Neuronal stem cell (in vitro differentiated cells): ENCODE data around the gene CHERP.
A peak's percentile ranks its signal among the peaks of the same experiment; 100 is the strongest.
"Not testable (repeated sequence)": the region's sequence is repeated elsewhere in the genome, so short reads cannot be mapped to it uniquely, and the experiment has no call there.

Source experiments
- DNase-seq: peaks from one replicate; pipeline ENCODE4 v3.0.0-alpha.2; 2013; ENCODE audit warnings: low spot score
- H2AFZ ChIP-seq: one replicate; pipeline ENCODE4 v1.6.1; 2013; ENCODE audit warnings: mild to moderate bottlenecking, low read length, inconsistent platforms
- H2AK5ac ChIP-seq: 2 replicates; pipeline ENCODE4 v1.6.1; 2013; ENCODE audit warnings: low read depth, mild to moderate bottlenecking, inconsistent platforms, low read length, moderate library complexity, mixed read lengths
- H2BK120ac ChIP-seq: 2 replicates; pipeline ENCODE4 v1.6.1; 2013; ENCODE audit warnings: low read depth, mild to moderate bottlenecking, inconsistent platforms, low read length, moderate library complexity, mixed read lengths
- H2BK12ac ChIP-seq: one replicate; pipeline ENCODE4 v1.6.1; 2013; ENCODE audit warnings: low read length, inconsistent platforms
- H2BK15ac ChIP-seq: 2 replicates; pipeline ENCODE4 v1.6.1; 2013; ENCODE audit warnings: mild to moderate bottlenecking, low read length, inconsistent platforms, mixed read lengths
- H2BK5ac ChIP-seq: one replicate; pipeline ENCODE4 v1.6.1; 2013; ENCODE audit warnings: inconsistent platforms, mild to moderate bottlenecking, low read length, moderate library complexity
- H3K14ac ChIP-seq: one replicate; pipeline ENCODE4 v1.6.1; 2013; ENCODE audit warnings: low read length, inconsistent platforms
- H3K18ac ChIP-seq: 2 replicates; pipeline ENCODE4 v1.6.1; 2013; ENCODE audit warnings: low read length, inconsistent platforms
- H3K23ac ChIP-seq: 2 replicates; pipeline ENCODE4 v1.6.1; 2013; ENCODE audit warnings: low read depth, mild to moderate bottlenecking, mixed read lengths, low read length, inconsistent platforms; ENCODE audit not compliant: poor library complexity
- H3K27ac ChIP-seq: replicated peaks from 3 replicates; pipeline ENCODE4 v1.5.1; 2013; ENCODE audit warnings: low read length, inconsistent platforms
- H3K27me3 ChIP-seq, 3 experiments: 2 replicates each; pipeline ENCODE4 v1.6.1; 2013; ENCODE audit warnings: low read length in 3 of 3, mild to moderate bottlenecking in 2 of 3, inconsistent platforms in 1 of 3, low read depth in 1 of 3, mixed read lengths in 1 of 3, moderate library complexity in 1 of 3; ENCODE audit not compliant: control insufficient read depth in 3 of 3, insufficient read depth in 3 of 3
- H3K36me3 ChIP-seq, 2 donors: replicated peaks in 1 of 2; 2 replicates each; pipeline ENCODE4 v1.6.1; 2013; ENCODE audit warnings: low read length in 2 of 2; ENCODE audit not compliant: control insufficient read depth in 2 of 2, insufficient read depth in 2 of 2
- H3K4ac ChIP-seq: 2 replicates; pipeline ENCODE4 v1.6.1; 2013; ENCODE audit warnings: inconsistent platforms, mild to moderate bottlenecking, low read length, moderate library complexity
- H3K4me1 ChIP-seq, 2 donors: 1 replicate in 1 of 2; 2 replicates in 1 of 2; pipeline ENCODE4 v1.6.1; 2013; ENCODE audit warnings: low read length in 2 of 2, low read depth in 1 of 2; ENCODE audit not compliant: control insufficient read depth in 2 of 2, insufficient read depth in 1 of 2
- H3K4me2 ChIP-seq: one replicate; pipeline ENCODE4 v1.6.1; 2013; ENCODE audit warnings: mild to moderate bottlenecking, low read length, inconsistent platforms; ENCODE audit not compliant: insufficient read depth, poor library complexity, severe bottlenecking
- H3K4me3 ChIP-seq, 2 donors: 2 replicates each; pipeline ENCODE4 v1.5.1; 2013; ENCODE audit warnings: low read length in 2 of 2, mild to moderate bottlenecking in 2 of 2, inconsistent platforms in 1 of 2, moderate library complexity in 1 of 2
- H3K79me1 ChIP-seq: one replicate; pipeline ENCODE4 v1.6.1; 2013; ENCODE audit warnings: low read depth, mild to moderate bottlenecking, inconsistent platforms, low read length, moderate library complexity
- H3K9ac ChIP-seq: one replicate; pipeline ENCODE4 v1.6.1; 2013; ENCODE audit warnings: mild to moderate bottlenecking, low read depth, low read length, inconsistent platforms; ENCODE audit not compliant: poor library complexity
- H3K9me3 ChIP-seq, 2 donors: replicated peaks in 1 of 2; 2 replicates each; pipeline versions ENCODE3 to v1.6.1; 2013; ENCODE audit warnings: low read length in 2 of 2, mild to moderate bottlenecking in 2 of 2, inconsistent platforms in 1 of 2, low read depth in 1 of 2, mixed read lengths in 1 of 2, moderate library complexity in 1 of 2; ENCODE audit not compliant: control insufficient read depth in 2 of 2, insufficient read depth in 1 of 2
- H4K8ac ChIP-seq: one replicate; pipeline ENCODE4 v1.6.1; 2013; ENCODE audit warnings: low read depth, mild to moderate bottlenecking, inconsistent platforms, low read length, moderate library complexity
- H4K91ac ChIP-seq: one replicate; pipeline ENCODE4 v1.6.1; 2013; ENCODE audit warnings: low read length, low read depth, mild to moderate bottlenecking, inconsistent platforms; ENCODE audit not compliant: poor library complexity
- WGBS, 2 donors: extraction: QIAGEN DNeasy Blood & Tissue Kit; methylation state at CpG; one replicate each; pipeline ENCODE4 v1.1.7; 2013; ENCODE audit warnings: missing lambda C conversion rate in 2 of 2, mixed read lengths in 1 of 2; ENCODE audit not compliant: insufficient read length in 2 of 2, insufficient replicate concordance in 1 of 2; ENCODE audit errors: extremely low coverage in 2 of 2; 5-methylcytosine and 5-hydroxymethylcytosine counted together

The CHERP gene

DNA sequence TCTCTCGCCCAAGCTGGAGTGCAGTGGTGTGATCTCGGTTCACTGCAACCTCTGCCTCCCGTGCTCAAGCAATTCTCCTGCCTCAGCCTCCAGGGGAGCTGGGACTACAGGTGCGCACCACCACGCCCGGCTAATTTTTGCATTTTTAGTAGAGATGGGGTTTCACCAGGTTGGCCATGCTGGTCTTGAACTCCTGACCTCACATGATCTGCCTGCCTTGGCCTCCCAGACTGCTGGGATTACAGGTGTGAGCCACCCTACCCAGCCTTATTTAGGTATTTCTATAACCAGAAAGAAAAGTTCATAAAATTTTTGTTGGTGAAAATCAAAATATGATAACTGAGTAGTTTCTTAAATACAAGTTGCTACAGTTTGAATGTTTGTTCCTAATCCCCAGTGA, 1.5 kb upstream of the CHERP start:
- not testable (repeated sequence) for H3K9ac ChIP-seq, H2BK12ac ChIP-seq, H3K4me1 ChIP-seq, DNase-seq, H3K27me3 ChIP-seq, H4K91ac ChIP-seq, H2BK5ac ChIP-seq, H3K18ac ChIP-seq, H2AFZ ChIP-seq, H4K8ac ChIP-seq, H3K9me3 ChIP-seq, H3K14ac ChIP-seq, H2AK5ac ChIP-seq, H2BK120ac ChIP-seq, H3K27ac ChIP-seq, H2BK15ac ChIP-seq, H3K23ac ChIP-seq, H3K4ac ChIP-seq
- H3K4me2 ChIP-seq: peak overlapping the region; percentile 11
- H3K36me3 ChIP-seq: peaks cover 7 to 29% of the 10 kb centered on the region in 2 donors
- H3K4me3 ChIP-seq: peak overlapping the region in 1 of 2 donors; percentile 84
- H3K79me1 ChIP-seq: peaks cover 14% of the 10 kb centered on the region
- no CpG with 5 or more reads among the region's 6 CpGs for WGBS, 2 donors

- Histone ChIP-seq H4K8ac (no peak overlapping the region), H3K36me3 (peaks cover 9 to 36% of the 10 kb centered on the region in 2 donors), H3K27ac (peak overlapping the region; percentile 65), H2BK5ac (peak overlapping the region; percentile 82), H2AK5ac (peak overlapping the region; percentile 83), H3K4me2 (peak overlapping the region; percentile 86), H3K14ac (peak overlapping the region; percentile 82), H2BK15ac (no peak overlapping the region), H3K23ac (peak overlapping the region; percentile 91), H3K18ac (peak overlapping the region; percentile 99), H3K4ac (no peak overlapping the region), H3K79me1 (peaks cover 15% of the 10 kb centered on the region), H3K9ac (peak overlapping the region; percentile 93), H3K4me1 (peaks cover 2% of the 10 kb centered on the region in 2 donors), H3K4me3 (peak overlapping the region; percentile 84 to 98), H2BK12ac (no peak overlapping the region), H3K9me3 (peaks cover 0 to 3% of the 10 kb centered on the region in 2 donors), H2BK120ac (peak overlapping the region; percentile 28), H3K27me3 (no peaks in the 10 kb centered on the region), H4K91ac (no peak overlapping the region), H2AFZ (peak overlapping the region; percentile 98)
- DNase-seq: peak; percentile 5
- no CpG with 5 or more reads among the region's 15 CpGs for WGBS, 2 donors
These were observed 754 bp upstream of the CHERP start for GRCh38 chr19:16542910-16543472.

DNA sequence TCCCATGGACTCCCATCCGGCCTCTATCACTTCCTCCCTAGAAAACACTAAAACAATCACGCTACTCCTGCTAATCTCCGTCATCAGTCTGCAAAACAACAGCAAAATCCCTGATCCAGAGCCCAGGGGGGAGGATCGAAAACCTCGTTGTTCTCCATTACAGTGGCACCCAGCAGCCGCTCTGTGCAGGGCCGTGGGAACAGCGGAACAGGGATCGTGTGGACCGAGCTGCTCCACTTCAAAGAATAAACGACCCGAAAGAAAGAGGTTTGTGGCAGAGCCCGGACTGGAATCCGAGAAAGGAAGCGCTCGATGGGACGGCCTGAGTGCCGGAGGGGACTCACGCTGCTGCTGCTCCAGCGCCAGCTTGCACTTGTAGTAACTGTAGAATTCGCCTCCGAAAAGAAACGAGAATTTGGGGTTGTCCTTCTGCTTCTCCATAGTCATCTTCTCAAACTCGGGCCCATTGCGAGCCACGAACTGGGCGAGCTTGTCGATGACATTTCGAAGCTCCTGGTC, 652 bp downstream of the CHERP start:
- no peaks in the 10 kb centered on the region for H3K27me3 ChIP-seq
- peak overlapping the region; percentile 84 to 90 for H3K4me3 ChIP-seq
- peaks cover 16 to 50% of the 10 kb centered on the region in 2 donors for H3K36me3 ChIP-seq
- no peak overlapping the region for H4K91ac ChIP-seq
- H2BK15ac ChIP-seq: no peak overlapping the region
- no peak for DNase-seq
- H3K4ac ChIP-seq: no peak overlapping the region
- peak overlapping the region; percentile 82 for H2BK5ac ChIP-seq
- peak overlapping the region; percentile 25 for H3K18ac ChIP-seq
- no peak overlapping the region for H3K14ac ChIP-seq
- H2AK5ac ChIP-seq: no peak overlapping the region
- peak overlapping the region; percentile 92 for H3K9ac ChIP-seq
- peak overlapping the region; percentile 62 for H3K4me2 ChIP-seq
- peak overlapping the region; percentile 98 for H2AFZ ChIP-seq
- no peak overlapping the region for H4K8ac ChIP-seq
- peaks cover 23% of the 10 kb centered on the region for H3K79me1 ChIP-seq
- H2BK120ac ChIP-seq: no peak overlapping the region
- no peak overlapping the region for H2BK12ac ChIP-seq
- no peak overlapping the region for H3K23ac ChIP-seq
- H3K27ac ChIP-seq: peak overlapping the region; percentile 77
- WGBS, 2 donors: no CpG with 5 or more reads among the region's 29 CpGs
- H3K4me1 ChIP-seq: peaks cover 2% of the 10 kb centered on the region in 2 donors
- peaks cover 0 to 3% of the 10 kb centered on the region in 2 donors for H3K9me3 ChIP-seq

DNA sequence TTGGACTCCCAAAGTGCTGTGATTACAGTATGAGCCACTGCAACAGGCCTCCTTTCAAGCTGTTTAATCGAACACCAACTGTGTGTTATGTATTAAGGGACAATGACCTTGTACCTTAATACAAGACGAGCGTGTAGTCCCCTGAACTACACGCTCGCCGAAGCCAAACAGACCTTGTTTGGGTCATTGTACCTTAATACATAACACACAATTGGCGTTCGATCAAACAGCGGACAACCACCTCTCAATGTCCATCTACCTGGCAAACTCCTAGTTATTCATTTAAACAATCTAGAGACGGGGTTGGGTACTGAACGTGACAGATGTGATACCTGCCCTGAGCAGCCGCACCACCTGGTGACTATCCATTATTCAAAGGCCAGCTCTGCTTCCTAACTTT, 1.3 kb downstream of the CHERP start:
- no peak overlapping the region for H2AK5ac ChIP-seq
- H4K8ac ChIP-seq: no peak overlapping the region
- no peaks in the 10 kb centered on the region for H3K27me3 ChIP-seq
- H3K18ac ChIP-seq: no peak overlapping the region
- no CpG with 5 or more reads among the region's 12 CpGs for WGBS, 2 donors
- H3K4ac ChIP-seq: no peak overlapping the region
- no peak for DNase-seq
- peaks cover 25% of the 10 kb centered on the region for H3K79me1 ChIP-seq
- peaks cover 0 to 3% of the 10 kb centered on the region in 2 donors for H3K9me3 ChIP-seq
- peaks cover 18 to 56% of the 10 kb centered on the region in 2 donors for H3K36me3 ChIP-seq
- no peak overlapping the region for H3K23ac ChIP-seq
- H3K4me3 ChIP-seq: peak overlapping the region in 1 of 2 donors; percentile 84
- no peak overlapping the region for H2BK15ac ChIP-seq
- H4K91ac ChIP-seq: no peak overlapping the region
- no peak overlapping the region for H2BK12ac ChIP-seq
- H2BK120ac ChIP-seq: no peak overlapping the region
- no peak overlapping the region for H2BK5ac ChIP-seq
- no peak overlapping the region for H3K27ac ChIP-seq
- peaks cover 2% of the 10 kb centered on the region in 2 donors for H3K4me1 ChIP-seq
- peak overlapping the region; percentile 62 for H3K4me2 ChIP-seq
- H3K14ac ChIP-seq: no peak overlapping the region
- no peak overlapping the region for H2AFZ ChIP-seq
- H3K9ac ChIP-seq: no peak overlapping the region
